ENCODE measurements around the gene CD22. TPM values are rescaled to one million over a fixed set of nuclear protein-coding genes. Genes with fewer than 3 reads are reported as not detected.

CD22 gene
- total RNA-seq, 3 donors from 2014 or later, result 0.33 to 7.8 (median 4.8) TPM

DNA sequence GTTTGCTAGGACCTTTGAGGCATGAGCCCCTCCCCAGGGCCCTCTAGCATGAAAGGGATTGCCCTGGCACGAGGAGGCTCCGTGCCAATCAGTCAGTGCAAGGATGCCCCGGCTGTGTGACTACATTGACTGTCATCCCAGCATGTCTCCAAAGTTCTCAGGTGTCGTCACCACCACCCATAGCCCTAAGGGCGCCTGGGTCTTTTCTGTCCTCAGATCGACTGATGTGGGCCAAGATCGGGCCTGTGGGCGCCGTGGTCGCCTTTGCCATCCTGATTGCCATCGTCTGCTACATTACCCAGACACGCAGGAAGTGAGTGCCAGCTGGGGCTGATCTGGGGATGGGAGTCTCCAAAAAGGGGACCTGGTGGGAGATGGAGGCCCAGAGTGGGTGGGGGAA lies 18.7 kb upstream of the CD22 start:
- no peak for DNase-seq (ENCODE audit: low spot score in 2 of 2)
- peak overlapping the region in 1 of 2 donors; percentile 17 for H3K27ac ChIP-seq
- no peaks in the 10 kb centered on the region for H3K27me3 ChIP-seq
- no peaks in the 10 kb centered on the region for H3K36me3 ChIP-seq
- H3K9me3 ChIP-seq, result no peaks in the 10 kb centered on the region
- no peak for TF ChIP-seq CTCF (IDR thresholded peaks at IDR 0.05)
- no peak for TF ChIP-seq POLR2A (IDR thresholded peaks at IDR 0.05)
- no peak for TF ChIP-seq POLR2AphosphoS5 (IDR thresholded peaks at IDR 0.05)
- H3K4me3 ChIP-seq, result peak overlapping the region in 1 of 3 donors; percentile 32
- intact Hi-C loops (cut with DNase I; ENCODE audit: low total_unique reads), result no loop called here
- peaks cover 0 to 5% of the 10 kb centered on the region in 2 donors for H3K4me1 ChIP-seq

GRCh38 chr19:35310811-35311465 lies 18.0 kb upstream of the CD22 start:
- Histone ChIP-seq H3K27ac (peak overlapping the region in 1 of 2 donors; percentile 17), H3K4me3 (peak overlapping the region in 1 of 3 donors; percentile 32), H3K9me3 (no peaks in the 10 kb centered on the region), H3K27me3 (no peaks in the 10 kb centered on the region), H3K4me1 (peaks cover 0 to 5% of the 10 kb centered on the region in 2 donors), H3K36me3 (no peaks in the 10 kb centered on the region)
- TF ChIP-seq CTCF (IDR thresholded peaks at IDR 0.05), result no peak
- no peak for TF ChIP-seq POLR2A (IDR thresholded peaks at IDR 0.05)
- no peak for TF ChIP-seq POLR2AphosphoS5 (IDR thresholded peaks at IDR 0.05)
- no peak for DNase-seq (ENCODE audit: low spot score in 2 of 2)
- intact Hi-C loops (cut with DNase I; ENCODE audit: low total_unique reads), result no loop called here

GRCh38 chr19:35311901-35312665 lies 16.9 kb upstream of the CD22 start:
- H3K9me3 ChIP-seq, result no peaks in the 10 kb centered on the region

GRCh38 chr19:35313587-35313986 lies 15.4 kb upstream of the CD22 start:
- H3K27ac ChIP-seq, result no peak overlapping the region
- H3K9me3 ChIP-seq, result no peaks in the 10 kb centered on the region
- TF ChIP-seq CTCF (IDR thresholded peaks at IDR 0.05) (no peak), POLR2AphosphoS5 (IDR thresholded peaks at IDR 0.05) (no peak), POLR2A (IDR thresholded peaks at IDR 0.05) (no peak)
- no peaks in the 10 kb centered on the region for H3K27me3 ChIP-seq
- peaks cover 0 to 5% of the 10 kb centered on the region in 2 donors for H3K4me1 ChIP-seq
- DNase-seq (ENCODE audit: low spot score in 2 of 2), result no peak
- intact Hi-C loops (cut with DNase I; ENCODE audit: low total_unique reads), result no loop called here
- no peak overlapping the region for H3K4me3 ChIP-seq
- H3K36me3 ChIP-seq, result no peaks in the 10 kb centered on the region

More at GRCh38 chr19:35311901-35312665, 16.9 kb upstream of the CD22 start:
- Histone ChIP-seq H3K36me3 (no peaks in the 10 kb centered on the region), H3K27me3 (no peaks in the 10 kb centered on the region), H3K4me1 (peaks cover 0 to 5% of the 10 kb centered on the region in 2 donors), H3K4me3 (peak overlapping the region in 1 of 3 donors; percentile 18), H3K27ac (no peak overlapping the region)
- intact Hi-C loops (cut with DNase I; ENCODE audit: low total_unique reads), result no loop called here
- DNase-seq (ENCODE audit: low spot score in 2 of 2), result no peak
- TF ChIP-seq CTCF (IDR thresholded peaks at IDR 0.05) (no peak), POLR2A (IDR thresholded peaks at IDR 0.05) (no peak), POLR2AphosphoS5 (IDR thresholded peaks at IDR 0.05) (no peak)

GRCh38 chr19:35314031-35314430 lies 15.0 kb upstream of the CD22 start:
- Histone ChIP-seq H3K9me3 (no peaks in the 10 kb centered on the region), H3K27me3 (no peaks in the 10 kb centered on the region), H3K4me1 (peaks cover 0 to 5% of the 10 kb centered on the region in 2 donors), H3K27ac (no peak overlapping the region), H3K4me3 (no peak overlapping the region), H3K36me3 (no peaks in the 10 kb centered on the region)
- TF ChIP-seq CTCF (IDR thresholded peaks at IDR 0.05) (no peak), POLR2AphosphoS5 (IDR thresholded peaks at IDR 0.05) (no peak), POLR2A (IDR thresholded peaks at IDR 0.05) (no peak)
- intact Hi-C loops (cut with DNase I; ENCODE audit: low total_unique reads), result no loop called here
- no peak for DNase-seq (ENCODE audit: low spot score in 2 of 2)

All from breast epithelium (tissue), 4 donors.